ENCODE results near the gene CYP46A1.

DNA sequence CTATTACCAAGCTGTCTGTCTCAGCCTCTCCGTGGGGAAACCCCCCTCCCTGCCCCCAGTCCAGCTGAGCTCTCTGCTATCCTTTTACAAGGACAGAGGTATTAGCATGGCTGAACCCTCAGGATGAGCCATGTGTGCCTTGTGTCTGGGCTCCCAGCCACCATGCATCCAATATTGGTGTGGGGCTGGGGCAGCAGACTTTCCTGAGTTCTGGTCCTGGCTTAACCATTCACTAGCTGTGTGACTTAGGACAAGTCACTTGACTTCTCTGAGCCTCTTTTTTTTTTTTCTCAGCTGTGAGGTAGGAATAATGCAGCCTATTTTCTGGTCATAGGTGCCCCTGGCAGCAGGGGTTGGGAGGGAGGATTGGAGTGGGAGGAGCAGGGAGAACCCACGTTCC, 17.1 kb upstream of the CYP46A1 start:
- TF ChIP-seq, protein P1, sequence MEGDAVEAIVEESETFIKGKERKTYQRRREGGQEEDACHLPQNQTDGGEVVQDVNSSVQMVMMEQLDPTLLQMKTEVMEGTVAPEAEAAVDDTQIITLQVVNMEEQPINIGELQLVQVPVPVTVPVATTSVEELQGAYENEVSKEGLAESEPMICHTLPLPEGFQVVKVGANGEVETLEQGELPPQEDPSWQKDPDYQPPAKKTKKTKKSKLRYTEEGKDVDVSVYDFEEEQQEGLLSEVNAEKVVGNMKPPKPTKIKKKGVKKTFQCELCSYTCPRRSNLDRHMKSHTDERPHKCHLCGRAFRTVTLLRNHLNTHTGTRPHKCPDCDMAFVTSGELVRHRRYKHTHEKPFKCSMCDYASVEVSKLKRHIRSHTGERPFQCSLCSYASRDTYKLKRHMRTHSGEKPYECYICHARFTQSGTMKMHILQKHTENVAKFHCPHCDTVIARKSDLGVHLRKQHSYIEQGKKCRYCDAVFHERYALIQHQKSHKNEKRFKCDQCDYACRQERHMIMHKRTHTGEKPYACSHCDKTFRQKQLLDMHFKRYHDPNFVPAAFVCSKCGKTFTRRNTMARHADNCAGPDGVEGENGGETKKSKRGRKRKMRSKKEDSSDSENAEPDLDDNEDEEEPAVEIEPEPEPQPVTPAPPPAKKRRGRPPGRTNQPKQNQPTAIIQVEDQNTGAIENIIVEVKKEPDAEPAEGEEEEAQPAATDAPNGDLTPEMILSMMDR (IDR thresholded peaks at IDR 0.05 in 4 of 5, conservative IDR thresholded peaks at IDR 0.05 in 1 of 5): no peak
- no peak for TF ChIP-seq POLR2A (IDR thresholded peaks at IDR 0.05)
